NCI-H524 (cell line): ENCODE results near the gene COMMD4.
"Not testable (repeated sequence)": the region's sequence is repeated elsewhere in the genome, so short reads cannot be mapped to it uniquely, and the experiment has no call there.

Experiments used
- DNase-seq, 2 experiments: peaks; one replicate each; lab custom pipeline; 2025; lab: John Stamatoyannopoulos, UW

Gene COMMD4

DNA sequence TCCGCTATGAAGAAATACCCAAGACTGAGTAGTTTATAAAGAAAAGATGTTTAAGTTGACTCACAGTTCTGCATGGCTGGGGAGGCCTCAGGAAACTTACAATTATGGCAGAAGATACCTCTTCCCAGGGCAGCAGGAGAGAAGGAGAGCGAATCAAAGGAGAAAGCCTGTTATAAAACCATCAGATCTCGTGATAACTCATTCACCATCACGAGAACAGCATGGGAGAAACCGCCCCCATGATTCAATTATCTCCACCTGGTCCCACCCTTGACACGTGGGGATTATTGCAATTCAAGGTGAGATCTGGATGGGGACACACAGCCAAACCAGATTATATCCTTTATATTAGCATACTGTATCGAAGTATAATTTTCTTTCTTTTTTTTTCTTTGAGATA is 3.8 kb upstream of the COMMD4 start:
- DNase-seq = not testable (repeated sequence)

DNA sequence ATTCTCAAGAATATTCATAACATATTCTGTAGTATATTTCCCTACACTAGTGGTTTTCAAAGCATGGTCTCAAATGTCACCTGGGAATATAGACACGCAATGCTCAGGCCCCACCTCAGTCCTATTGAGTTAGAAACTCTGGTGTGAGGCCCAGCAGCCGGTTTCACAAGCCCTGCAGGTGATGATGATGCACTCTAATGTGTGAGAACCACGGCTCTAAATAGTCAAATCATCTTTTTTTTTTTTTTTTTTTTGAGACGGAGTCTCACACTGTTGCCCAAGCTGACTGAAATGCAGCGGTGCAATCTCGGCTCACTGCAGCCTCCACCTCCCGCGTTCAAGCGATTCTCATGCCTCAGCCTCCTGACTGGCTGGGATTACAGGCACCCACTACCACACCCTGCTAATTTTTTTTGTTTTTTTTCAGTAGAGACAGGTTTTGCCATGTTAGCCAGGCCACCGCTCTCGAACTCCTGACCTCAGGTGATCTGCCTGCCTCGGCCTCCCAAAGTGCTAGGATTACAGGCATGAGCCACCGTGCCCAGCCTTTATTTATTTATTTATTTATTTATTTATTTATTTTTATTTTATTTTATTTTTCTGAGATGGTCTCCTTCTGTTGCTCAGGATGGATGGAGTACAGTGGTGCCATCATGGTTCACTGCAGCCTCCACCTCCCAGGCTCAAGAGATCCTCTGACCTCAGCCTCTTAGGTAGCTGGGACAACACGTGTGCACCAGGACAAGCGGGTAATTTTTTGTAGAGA is 2.0 kb upstream of the COMMD4 start:
- not testable (repeated sequence) for DNase-seq

- DNase-seq = no peak
Observed at GRCh38 chr15:75335313-75335704, 554 bp upstream of the COMMD4 start.

DNA sequence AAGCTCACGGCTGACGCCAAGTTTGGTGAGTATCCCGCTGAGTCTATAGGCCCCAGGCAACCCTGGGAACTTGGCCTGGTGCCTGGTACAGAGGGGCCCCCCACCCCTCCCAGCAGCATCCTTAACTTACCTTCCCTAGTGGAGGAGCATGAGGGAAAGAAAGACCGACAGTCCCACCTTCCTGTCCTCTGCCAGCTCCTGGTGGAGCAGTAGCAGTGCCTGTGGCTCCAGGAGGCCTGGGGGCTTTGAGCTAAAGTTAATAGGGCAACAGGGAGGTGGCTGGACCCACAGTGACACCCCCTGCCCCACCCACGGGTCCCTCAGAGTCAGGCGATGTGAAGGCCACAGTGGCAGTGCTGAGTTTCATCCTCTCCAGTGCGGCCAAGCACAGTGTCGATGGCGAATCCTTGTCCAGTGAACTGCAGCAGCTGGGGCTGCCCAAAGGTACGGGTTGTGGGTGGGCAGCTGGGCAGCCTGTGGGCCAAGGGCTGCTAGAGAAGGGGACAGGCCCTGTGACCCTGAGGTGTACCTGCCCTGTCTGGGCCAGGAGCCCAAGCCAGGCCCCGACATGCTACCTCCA is 2.9 kb downstream of the COMMD4 start:
- no peak for DNase-seq

DNA sequence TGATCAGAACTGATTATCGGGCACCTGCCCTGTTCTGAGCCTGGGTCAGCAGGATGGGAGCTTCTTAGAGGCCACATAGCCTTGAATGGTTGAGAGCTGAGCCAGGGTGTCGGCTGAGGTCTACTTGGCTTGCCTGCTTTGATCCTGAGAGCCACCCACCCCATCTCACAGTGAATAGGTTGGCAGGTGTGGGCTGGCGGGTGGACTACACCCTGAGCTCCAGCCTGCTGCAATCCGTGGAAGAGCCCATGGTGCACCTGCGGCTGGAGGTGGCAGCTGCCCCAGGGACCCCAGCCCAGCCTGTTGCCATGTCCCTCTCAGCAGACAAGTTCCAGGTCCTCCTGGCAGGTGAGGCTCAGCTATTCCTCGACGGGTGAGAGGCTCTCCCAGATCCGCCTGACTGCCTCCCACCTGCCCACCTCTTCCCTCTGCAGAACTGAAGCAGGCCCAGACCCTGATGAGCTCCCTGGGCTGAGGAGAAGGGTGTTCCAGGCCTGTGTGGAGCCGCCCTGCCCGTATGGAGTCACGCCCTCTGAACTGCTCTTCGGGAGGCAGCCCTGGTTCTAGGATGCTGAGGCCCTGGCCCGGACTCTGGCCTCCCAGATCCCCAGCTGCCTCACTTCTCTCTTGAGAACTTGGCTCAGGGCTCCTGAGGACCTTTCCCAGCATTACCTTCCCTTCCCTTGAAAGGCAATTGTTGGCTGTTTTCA is 3.8 kb downstream of the COMMD4 start:
- DNase-seq = no peak

DNA sequence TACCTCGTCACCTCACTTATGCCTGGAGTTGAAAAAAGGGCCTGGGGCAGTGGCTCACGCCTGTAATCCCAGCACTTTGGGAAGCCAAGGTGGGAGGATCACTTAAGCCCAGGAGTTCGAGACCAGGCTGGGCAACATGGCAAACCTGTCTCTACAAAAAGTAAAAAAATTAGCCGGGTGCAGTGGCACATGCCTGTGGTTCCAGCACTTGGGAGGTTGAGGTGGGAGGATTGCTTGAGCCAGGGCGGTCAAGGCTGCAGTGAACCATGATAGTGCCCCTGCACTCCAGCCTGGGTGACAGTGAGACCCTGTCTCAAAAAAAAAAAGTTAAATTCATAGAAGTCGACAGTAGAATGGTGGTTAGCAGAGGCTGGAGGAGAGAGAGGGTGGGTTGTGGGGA is 6.4 kb downstream of the COMMD4 start:
- DNase-seq = no peak

DNA sequence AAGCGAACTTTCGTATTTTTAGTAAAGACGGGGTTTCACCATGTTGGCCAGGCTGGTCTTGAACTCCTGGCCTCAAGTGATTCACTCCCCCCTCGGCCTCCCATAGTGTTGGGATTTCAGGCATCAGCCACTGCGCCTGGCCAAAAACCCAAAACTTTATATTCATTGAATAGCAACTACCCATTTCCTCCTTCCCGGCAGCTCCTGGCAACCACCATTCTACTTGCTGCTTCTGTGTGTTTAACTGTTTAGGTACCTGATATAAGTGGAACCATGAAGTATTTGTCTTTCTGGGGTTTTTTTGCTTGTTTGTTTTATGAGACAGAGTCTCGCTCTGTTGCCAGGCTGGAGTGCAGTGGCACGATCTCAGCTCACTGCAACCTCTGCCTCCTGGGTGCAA is 8.1 kb downstream of the COMMD4 start:
- not testable (repeated sequence) for DNase-seq

- DNase-seq = no peak
Observed at GRCh38 chr15:75346796-75347221, 10.9 kb downstream of the COMMD4 start, which contains the start of gene NEIL1. Gene NEIL1 (plus strand): TSS chr15:75347039. CDS start chr15:75348906, 1,867 bp downstream.

- DNase-seq = peak; percentile 36 to 55
Observed at GRCh38 chr15:75347222-75348033, 11.6 kb downstream of the COMMD4 start.

DNA sequence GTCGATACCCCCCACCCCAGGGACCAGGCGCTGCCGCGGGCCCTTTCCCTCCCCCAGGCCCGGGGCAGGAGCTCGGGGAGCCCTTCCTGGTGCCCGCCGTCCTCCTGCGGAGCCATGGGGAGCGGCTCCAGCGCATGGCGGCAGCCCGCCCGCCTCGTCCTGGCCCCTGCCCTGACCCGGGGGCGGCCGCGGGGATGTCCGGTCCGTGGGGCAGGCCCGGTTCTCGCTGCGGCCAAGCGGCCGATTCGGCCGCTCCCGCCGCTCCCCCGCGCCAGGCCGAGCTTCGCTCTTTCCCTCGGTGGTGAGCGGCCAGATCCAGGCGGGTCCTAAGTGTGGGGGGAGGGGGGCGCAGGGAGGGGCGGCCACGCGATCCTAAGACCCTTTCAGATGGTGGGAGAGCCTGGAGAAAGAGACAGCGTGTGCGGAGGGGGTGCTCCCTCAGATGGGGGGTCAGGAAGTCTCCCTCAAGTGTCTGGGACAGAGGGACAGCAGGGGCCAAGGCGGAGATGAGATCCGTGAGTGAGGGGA is 12.2 kb downstream of the COMMD4 start:
- peak in 1 of 2 experiments; percentile 48 for DNase-seq

DNA sequence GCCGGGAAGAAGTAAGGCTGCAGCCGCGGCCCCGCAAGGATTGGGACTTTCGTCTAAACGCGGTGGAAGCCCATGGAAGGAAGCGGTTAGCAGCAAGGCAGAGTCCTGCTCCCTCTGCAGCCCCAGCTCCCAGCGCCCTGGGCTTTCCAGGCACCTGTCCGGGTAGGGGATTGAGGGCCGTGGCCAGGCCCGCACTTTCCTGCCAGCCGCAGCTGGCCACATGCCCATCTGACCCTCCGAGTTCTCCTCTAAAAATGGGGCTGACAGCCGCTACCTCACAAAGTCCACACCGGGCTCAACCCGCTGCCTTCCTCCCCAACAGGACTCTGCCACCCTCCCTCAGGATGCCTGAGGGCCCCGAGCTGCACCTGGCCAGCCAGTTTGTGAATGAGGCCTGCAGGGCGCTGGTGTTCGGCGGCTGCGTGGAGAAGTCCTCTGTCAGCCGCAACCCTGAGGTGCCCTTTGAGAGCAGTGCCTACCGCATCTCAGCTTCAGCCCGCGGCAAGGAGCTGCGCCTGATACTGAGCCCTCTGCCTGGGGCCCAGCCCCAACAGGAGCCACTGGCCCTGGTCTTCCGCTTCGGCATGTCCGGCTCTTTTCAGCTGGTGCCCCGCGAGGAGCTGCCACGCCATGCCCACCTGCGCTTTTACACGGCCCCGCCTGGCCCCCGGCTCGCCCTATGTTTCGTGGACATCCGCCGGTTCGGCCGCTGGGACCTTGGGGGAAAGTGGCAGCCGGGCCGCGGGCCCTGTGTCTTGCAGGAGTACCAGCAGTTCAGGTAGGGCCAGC is 12.9 kb downstream of the COMMD4 start:
- peak in 1 of 2 experiments; percentile 48 for DNase-seq

DNA sequence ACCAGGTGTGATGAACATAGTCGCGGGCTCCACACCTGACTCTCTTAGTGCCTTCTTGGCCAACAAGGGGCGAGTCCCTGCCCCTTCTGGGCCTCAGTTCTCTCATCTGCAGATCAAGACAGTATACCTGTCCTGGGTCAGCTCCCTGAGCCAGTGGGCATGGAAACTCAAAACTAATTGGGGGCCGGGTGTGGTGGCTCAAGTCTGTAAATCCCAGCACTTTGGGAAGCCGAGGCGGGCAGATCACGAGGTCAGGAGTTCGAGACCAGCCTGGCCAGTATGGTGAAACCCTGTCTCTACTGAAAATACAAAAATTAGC is 13.4 kb downstream of the COMMD4 start:
- DNase-seq = not testable (repeated sequence)

DNA sequence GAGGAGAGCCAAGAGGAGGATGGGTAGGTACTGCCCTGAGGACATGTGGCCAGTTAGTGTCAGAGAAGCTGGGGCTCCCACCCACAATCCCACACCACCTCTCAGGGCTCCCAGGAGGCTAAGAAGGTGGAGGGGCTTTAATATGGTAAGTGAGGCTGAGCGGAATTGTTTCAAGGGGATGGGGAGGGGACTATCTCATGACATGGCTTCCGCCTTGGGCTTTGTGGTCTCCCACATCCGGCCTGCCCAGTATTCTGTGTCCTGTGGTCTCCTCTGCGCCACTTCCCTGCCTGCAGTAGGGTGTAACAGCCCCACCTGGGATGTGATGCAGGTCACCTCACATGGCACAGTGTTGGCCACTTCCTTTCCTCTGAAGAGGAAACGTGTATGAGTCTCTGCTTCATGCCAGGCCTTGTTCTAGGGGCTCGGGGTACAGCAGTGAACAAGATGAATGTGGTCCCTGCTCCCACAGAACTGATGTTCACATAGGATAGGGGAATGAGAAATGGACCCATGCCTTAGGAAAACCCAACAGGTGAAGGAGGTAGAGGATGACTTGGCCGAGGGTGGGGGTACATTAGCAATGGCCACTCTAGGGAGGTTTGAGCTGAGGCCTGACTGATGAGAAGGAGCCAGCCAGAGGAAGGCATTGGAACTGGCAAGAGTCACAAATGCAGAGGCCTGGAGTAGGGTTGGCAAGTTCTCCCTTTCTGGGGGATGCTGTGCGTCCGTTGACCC is 14.2 kb downstream of the COMMD4 start:
- no peak for DNase-seq

DNA sequence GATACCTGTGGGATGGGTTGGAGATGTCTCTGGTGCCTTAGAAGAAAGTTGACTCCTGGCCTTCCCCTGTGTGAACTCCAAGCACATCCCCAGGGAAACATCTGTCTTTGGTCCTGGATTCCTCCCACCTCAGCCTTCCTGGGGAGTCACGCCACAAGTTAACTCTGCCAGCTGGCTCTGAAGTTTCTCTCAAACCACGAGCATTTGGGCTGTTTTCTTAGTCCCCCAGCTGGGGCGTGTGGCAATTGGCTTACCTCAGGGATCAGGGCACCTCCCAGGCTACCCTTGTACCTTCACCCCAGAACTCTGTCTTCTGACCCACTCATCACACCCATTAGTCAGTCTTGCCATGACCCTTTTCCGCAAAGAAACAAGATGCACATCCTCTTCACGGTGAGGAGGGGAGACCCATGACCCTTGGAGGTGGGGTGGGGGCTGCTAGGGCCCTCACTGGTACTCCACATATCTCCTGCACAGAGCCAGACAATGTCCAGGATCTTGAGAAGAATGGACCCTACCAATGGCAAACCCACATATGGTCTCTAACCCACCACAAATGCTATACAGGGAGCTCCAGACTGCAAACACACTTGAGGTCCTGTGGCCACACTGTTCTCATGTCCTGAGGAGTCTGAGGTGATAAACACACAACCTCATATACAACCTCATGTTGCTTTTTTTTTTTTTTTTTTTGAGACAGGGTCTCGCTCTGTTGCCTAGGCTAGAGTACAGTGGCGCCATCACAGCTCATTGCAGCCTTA is 14.9 kb downstream of the COMMD4 start:
- DNase-seq = no peak

DNA sequence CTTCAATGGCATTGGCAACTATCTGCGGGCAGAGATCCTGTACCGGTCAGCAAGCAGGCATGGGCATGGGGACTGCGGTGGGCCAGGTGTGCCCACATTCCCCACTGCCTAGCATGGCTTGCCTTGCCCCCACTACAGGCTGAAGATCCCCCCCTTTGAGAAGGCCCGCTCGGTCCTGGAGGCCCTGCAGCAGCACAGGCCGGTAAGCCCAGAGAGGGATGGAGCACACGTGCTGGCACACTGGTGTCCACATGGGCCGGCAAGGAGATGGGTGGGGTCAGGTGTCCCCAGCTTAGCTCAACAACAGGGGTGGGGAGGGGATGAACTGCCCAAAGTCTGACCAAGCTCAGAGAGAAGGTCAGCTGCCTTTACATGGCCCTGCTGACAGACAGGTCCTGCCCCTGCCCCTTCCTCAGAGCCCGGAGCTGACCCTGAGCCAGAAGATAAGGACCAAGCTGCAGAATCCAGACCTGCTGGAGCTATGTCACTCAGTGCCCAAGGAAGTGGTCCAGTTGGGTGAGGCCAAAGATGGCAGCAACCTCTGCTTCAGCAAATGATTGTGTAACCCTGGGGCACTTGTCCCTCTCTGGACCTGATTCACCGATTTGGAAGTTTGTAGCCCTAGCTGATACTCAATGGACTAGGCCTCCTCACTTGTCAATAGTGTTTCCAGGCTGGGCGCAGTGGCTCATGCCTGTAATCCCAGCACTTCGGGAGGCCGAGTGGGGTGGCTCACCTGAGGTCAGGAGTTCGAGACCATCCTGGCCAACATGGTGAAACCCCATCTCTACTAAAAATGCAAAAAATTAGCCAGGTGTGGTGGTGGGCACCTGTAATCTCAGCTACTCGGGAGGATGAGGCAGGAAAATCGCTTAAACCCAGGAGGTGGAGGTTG is 16.6 kb downstream of the COMMD4 start:
- no peak for DNase-seq

DNA sequence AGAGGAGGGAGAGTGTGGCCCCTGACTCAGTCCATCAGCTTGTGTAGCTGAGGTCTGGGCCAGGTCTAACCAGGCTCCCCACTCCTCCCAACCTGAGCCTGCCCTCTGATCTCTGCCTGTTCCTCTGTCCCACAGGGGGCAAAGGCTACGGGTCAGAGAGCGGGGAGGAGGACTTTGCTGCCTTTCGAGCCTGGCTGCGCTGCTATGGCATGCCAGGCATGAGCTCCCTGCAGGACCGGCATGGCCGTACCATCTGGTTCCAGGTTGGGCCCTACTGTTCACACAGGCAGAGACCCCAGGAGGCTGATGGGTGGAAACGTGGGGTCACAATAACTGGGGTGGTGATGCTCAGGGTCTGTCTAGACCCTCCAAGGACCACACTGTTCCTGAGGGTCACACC is 17.7 kb downstream of the COMMD4 start:
- no peak for DNase-seq

- no peak for DNase-seq
Observed at GRCh38 chr15:75354454-75354853, 18.6 kb downstream of the COMMD4 start.

GRCh38 chr15:75355369-75355768 is 19.5 kb downstream of the COMMD4 start:
- DNase-seq = no peak

DNA sequence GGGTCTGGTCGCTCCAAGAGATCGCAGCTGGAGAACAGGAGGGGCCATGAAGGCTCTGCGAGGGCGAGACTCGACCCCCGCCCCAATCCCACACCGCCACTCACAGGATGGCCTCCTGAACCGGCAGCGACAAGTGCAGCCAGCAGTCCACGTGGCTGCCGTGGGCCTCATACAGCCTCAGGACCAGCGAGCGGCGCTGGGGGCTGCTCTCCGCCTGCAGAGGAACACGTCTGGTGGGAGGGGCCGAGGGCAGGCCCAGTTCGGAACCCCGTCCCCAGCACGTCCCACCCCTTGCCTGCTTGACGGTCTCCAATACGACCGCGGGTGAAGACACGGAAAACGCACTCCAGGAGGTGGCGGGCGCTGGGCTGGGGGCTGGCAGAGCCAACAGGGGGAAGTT is 20.1 kb downstream of the COMMD4 start:
- no peak for DNase-seq
